ENCODE results near the gene LAMTOR1. TPM values are rescaled to one million over a fixed set of nuclear protein-coding genes. Genes with fewer than 3 reads are reported as not detected.

The LAMTOR1 gene
- total and polyA plus RNA-seq, 7 donors: 87.2 to 256 (median 123) TPM

GRCh38 chr11:72102631-72102945, 509 bp downstream of the LAMTOR1 start:
- Histone ChIP-seq H3K27me3 (no peaks in the 10 kb centered on the region), H3K9me3 (no peaks in the 10 kb centered on the region), H3K4me3 (peak overlapping the region; percentile 81 to 96 (median 86)), H3K27ac (peak overlapping the region; percentile 94 to 96 (median 95)), H3K36me3 (peaks cover 14 to 29% (median 15%) of the 10 kb centered on the region in 4 donors), H3K4me1 (peaks cover 0 to 41% (median 31%) of the 10 kb centered on the region in 4 donors)
- no peak for DNase-seq
- intact Hi-C loops (cut with DNase I): no loop called here
- WGBS, 2 donors: 1 to 2% methylated on average over 9 of the region's 9 CpGs
- no peak for TF ChIP-seq POLR2AphosphoS5 (IDR thresholded peaks at IDR 0.05)
- no peak for TF ChIP-seq POLR2A (IDR thresholded peaks at IDR 0.05)
- no peak for TF ChIP-seq CTCF (IDR thresholded peaks at IDR 0.05)
- TF ChIP-seq EP300 (IDR thresholded peaks at IDR 0.05): no peak

GRCh38 chr11:72102162-72102561, 935 bp downstream of the LAMTOR1 start:
- H3K9me3 ChIP-seq: no peaks in the 10 kb centered on the region
- intact Hi-C loops (cut with DNase I): no loop called here
- H3K4me1 ChIP-seq: peaks cover 0 to 41% (median 31%) of the 10 kb centered on the region in 4 donors
- 29 to 49% methylated on average over 4 of the region's 4 CpGs for whole genome bisulfite sequencing, 2 donors
- H3K36me3 ChIP-seq: peaks cover 17 to 34% (median 20%) of the 10 kb centered on the region in 4 donors
- peak overlapping the region; percentile 81 to 96 (median 86) for H3K4me3 ChIP-seq
- H3K27me3 ChIP-seq: no peaks in the 10 kb centered on the region
- no peak for TF ChIP-seq CTCF (IDR thresholded peaks at IDR 0.05)
- TF ChIP-seq POLR2AphosphoS5 (IDR thresholded peaks at IDR 0.05): no peak
- no peak for TF ChIP-seq EP300 (IDR thresholded peaks at IDR 0.05)
- TF ChIP-seq POLR2A (IDR thresholded peaks at IDR 0.05): no peak
- DNase-seq: no peak
- H3K27ac ChIP-seq: peak overlapping the region; percentile 94 to 96 (median 95)

GRCh38 chr11:72100462-72100861, 2.6 kb downstream of the LAMTOR1 start:
- no peak overlapping the region for H3K27ac ChIP-seq
- no peak for DNase-seq
- H3K4me3 ChIP-seq: no peak overlapping the region
- peaks cover 0 to 41% (median 31%) of the 10 kb centered on the region in 4 donors for H3K4me1 ChIP-seq
- peaks cover 17 to 48% (median 24%) of the 10 kb centered on the region in 4 donors for H3K36me3 ChIP-seq
- TF ChIP-seq EP300 (IDR thresholded peaks at IDR 0.05): no peak
- no peak for TF ChIP-seq POLR2AphosphoS5 (IDR thresholded peaks at IDR 0.05)
- TF ChIP-seq CTCF (IDR thresholded peaks at IDR 0.05): no peak
- no peak for TF ChIP-seq POLR2A (IDR thresholded peaks at IDR 0.05)
- intact Hi-C loops (cut with DNase I): no loop called here
- no peaks in the 10 kb centered on the region for H3K9me3 ChIP-seq
- WGBS, 2 donors: 80 to 94% methylated on average over 1 of the region's 1 CpG
- H3K27me3 ChIP-seq: no peaks in the 10 kb centered on the region

GRCh38 chr11:72100009-72100408, 3.1 kb downstream of the LAMTOR1 start:
- H3K4me1 ChIP-seq: peaks cover 0 to 41% (median 31%) of the 10 kb centered on the region in 4 donors
- TF ChIP-seq POLR2A (IDR thresholded peaks at IDR 0.05) (no peak), POLR2AphosphoS5 (IDR thresholded peaks at IDR 0.05) (no peak), EP300 (IDR thresholded peaks at IDR 0.05) (no peak), CTCF (IDR thresholded peaks at IDR 0.05) (no peak)
- WGBS, 2 donors: 81 to 82% methylated on average over 3 of the region's 3 CpGs
- intact Hi-C loops (cut with DNase I): no loop called here
- no peak overlapping the region for H3K4me3 ChIP-seq
- H3K27ac ChIP-seq: no peak overlapping the region
- H3K36me3 ChIP-seq: peaks cover 17 to 52% (median 25%) of the 10 kb centered on the region in 4 donors
- H3K9me3 ChIP-seq: no peaks in the 10 kb centered on the region
- no peaks in the 10 kb centered on the region for H3K27me3 ChIP-seq
- no peak for DNase-seq

- H3K27ac ChIP-seq: no peak overlapping the region
- no peaks in the 10 kb centered on the region for H3K27me3 ChIP-seq
- TF ChIP-seq POLR2AphosphoS5 (IDR thresholded peaks at IDR 0.05) (no peak), POLR2A (IDR thresholded peaks at IDR 0.05) (no peak), CTCF (IDR thresholded peaks at IDR 0.05) (no peak), EP300 (IDR thresholded peaks at IDR 0.05) (no peak)
- no peaks in the 10 kb centered on the region for H3K9me3 ChIP-seq
- 93 to 97% methylated on average over 3 of the region's 3 CpGs for WGBS, 2 donors
- no peak for DNase-seq
- H3K4me3 ChIP-seq: no peak overlapping the region
- H3K4me1 ChIP-seq: peaks cover 0 to 36% (median 28%) of the 10 kb centered on the region in 4 donors
- peaks cover 17 to 60% (median 25%) of the 10 kb centered on the region in 4 donors for H3K36me3 ChIP-seq
- intact Hi-C loops (cut with DNase I): no loop called here
These were observed 4.4 kb downstream of the LAMTOR1 start for GRCh38 chr11:72098741-72099140.
